Uterus (tissue), 2 donors: ENCODE results near the gene VPS50.

Experiments used
- CTCF ChIP-seq, 4 experiments: fragments of 200-600 bp in 2 of 4; fragments of 450-650 bp in 2 of 4; sonication (generic) in 2 of 4; IDR thresholded peaks; one replicate each; pipeline ENCODE4 v1.5.1; 2016 to 2019; ENCODE audit warnings: antibody characterized with exemption in 4 of 4, mild to moderate bottlenecking in 2 of 4, moderate library complexity in 1 of 4
- POLR2A ChIP-seq, 2 donors: fragments of 450-650 bp; IDR thresholded peaks; one replicate each; pipeline ENCODE4 v1.6.1; 2016; ENCODE audit warnings: antibody characterized with exemption in 2 of 2, mild to moderate bottlenecking in 1 of 2, moderate library complexity in 1 of 2

- TF ChIP-seq CTCF (IDR thresholded peaks at IDR 0.05) (no peak), POLR2A (IDR thresholded peaks at IDR 0.05) (no peak)
Observed at GRCh38 chr7:93301736-93302135, 69.6 kb downstream of the VPS50 start.
